GM18868 (cell line): Measurements from ENCODE around the gene UBE3A.
"Not testable (repeated sequence)": the region's sequence is repeated elsewhere in the genome, so short reads cannot be mapped to it uniquely, and the experiment has no call there.

Experiments used
- ATAC-seq: cut with Tn5 transposase; IDR thresholded peaks from one replicate; pipeline ENCODE4 v1.9.1; 2021; ENCODE audit warnings: mild to moderate bottlenecking, moderate library complexity; ENCODE audit not compliant: unreplicated experiment

Gene UBE3A

GRCh38 chr15:25438601-25439368 is at the start of gene UBE3A:
TSS of gene UBE3A (minus strand) at chr15:25439024. CDS start at chr15:25409107, 29,917 bp downstream.
- peak; percentile 85 for ATAC-seq

DNA sequence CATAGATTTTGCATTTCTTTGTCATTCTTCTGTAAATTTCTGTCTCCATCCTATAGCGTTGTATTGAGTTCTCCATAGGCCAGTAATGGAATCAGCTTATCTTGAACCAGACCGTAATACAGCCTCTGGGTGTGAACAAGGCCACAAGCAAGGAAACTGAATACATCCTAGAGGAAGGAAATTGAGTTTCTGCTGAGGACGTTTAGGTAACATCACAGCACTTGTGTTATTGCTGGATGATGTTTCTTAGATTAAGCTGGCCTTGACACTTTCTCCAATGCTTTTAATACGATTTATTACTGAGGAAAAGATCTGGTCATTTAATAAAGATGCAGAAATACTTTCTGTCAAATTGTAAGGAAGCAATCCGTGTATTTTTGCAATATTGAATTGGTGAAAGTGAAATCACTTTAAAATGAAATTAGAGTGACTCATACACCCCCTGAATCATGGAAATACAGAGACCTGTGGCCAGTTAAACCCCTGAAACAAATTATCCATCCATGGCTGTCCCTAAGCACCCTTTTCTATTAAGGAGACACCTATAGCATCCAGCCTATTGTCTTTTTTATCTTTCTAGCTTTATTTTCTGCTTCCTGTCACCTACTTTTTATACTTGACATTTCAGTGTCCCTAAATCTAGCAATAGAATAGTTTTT is 48.5 kb upstream of the UBE3A start:
- ATAC-seq = no peak

DNA sequence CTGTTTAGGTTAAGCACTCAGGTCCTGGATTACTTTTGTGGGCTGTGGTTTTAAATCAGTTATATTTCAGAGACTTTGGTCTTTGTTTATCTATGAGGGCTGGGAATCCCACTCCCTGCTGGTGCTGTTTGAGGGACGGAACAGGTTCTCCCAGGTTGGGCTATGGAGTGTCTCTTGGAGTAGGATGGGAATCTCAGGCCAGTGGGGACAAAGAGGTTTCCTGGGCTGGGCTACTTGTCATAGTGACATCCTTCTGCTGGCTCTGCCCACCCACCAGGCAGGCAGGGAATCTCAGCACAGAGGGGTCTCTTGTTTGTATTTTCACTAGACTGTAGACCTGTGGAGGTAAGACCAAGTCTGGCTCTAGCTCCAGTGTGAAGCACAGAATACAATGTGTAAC is 47.2 kb upstream of the UBE3A start:
- no peak for ATAC-seq

DNA sequence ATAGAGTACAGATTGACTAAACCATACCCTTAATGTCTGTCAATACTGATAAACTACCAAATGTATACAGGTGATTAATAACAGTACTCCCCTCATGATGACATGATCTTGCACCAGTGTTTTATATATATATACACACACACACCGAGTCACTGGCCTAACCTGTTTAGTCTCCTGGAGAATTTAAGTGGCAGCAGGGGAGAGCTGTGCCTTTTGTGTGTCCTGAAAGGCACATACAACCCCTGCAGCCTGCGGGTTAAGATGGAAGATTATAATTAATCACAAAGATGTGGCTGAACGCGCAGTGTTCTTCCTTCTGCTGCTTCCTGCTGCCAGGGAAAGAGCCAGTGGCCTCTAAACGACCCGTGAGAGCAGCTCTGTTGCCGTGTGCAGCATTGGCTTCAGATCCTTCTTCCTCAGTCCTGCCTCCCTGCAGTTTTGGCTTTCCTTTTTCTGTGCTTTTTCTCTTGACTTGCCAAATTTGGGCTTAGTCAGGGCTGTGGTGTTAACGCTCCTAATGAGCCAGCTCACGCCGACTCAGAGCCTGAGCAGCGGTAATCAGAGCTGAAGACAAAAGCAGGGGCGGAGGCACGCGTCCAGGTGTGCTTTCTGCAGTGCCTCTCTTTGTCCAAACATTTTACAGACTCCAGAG is 42.5 kb upstream of the UBE3A start:
- ATAC-seq = no peak

- ATAC-seq = no peak
Observed at GRCh38 chr15:25478313-25478712, 39.5 kb upstream of the UBE3A start.

- ATAC-seq = no peak
Observed at GRCh38 chr15:25477816-25478215, 39.0 kb upstream of the UBE3A start.

- no peak for ATAC-seq
Observed at GRCh38 chr15:25474251-25474650, 35.4 kb upstream of the UBE3A start.

DNA sequence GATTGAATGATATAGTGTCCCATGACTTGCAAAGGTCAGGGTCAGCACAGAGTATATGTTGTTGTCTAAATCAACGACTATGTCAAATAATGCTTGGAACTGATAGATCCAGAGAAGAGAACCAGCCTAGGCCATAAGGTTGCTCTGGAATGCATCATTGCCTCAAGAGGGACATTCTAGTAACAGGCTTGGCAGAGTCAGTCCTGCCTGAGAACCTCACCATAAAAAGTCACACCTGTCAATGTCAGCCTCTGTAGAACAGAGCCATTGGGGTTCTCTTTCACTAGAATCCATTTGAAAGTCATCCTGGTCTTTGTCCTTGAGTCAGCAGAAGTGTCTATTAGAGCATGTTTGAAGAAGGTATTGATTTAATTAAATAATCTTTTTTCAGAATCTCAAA is 31.4 kb upstream of the UBE3A start:
- ATAC-seq = no peak

DNA sequence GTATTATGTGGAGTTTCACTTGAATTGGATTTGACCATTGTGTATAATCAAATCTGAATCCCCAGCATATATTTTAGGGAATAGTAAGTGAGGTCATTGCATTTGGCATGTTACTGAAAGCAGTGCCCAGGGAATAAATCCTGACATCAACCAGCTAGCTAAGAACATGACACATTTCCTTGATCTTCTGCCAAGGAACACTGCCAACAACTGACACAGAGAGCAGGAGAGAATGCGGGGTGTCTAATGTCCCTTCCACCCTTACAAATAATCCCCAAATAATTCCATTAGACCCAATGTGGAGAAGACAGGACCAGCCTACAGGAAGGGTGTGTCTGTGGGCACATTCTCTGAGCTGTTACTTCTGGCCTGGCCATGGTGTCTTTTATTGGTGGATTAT is 30.6 kb upstream of the UBE3A start:
- ATAC-seq = no peak

DNA sequence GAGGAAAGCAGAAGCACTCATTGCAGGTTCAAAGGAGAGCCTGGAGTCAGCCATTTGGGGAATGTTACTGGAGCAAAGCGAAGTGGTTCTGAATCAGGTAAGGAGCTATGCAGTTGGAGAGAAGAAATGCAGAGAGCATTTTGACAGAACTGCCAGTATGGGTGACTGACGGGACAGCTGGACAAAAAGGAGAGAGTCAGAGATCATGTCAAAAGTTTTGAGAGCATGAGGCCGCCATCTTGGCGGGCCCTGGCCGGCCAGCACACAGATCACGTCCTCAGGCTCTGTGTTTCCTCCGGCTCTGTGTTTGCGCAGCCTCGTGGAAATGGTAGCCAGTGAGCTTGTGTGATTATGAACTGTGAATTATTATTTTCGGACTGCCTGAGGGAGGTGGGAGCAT is 29.8 kb upstream of the UBE3A start:
- ATAC-seq = no peak

DNA sequence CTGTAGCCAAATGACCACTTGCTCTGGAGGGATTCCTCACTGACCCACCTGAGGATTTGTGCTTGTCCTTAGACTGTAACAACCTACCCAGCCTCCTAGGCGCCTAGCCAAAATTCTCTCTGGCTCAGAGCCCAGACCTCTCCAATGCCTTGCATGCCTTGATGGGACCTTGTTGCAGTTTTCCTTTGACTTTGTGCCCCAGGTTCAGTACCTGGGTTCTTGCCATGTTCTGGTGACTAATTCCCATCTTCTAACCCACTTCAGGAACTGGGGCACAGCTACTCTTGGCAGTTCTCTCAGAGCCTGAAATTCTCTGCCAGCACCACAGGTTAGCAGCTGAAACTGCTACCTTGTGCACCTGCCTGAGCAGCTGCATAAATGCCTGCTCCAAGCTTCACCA is 27.0 kb upstream of the UBE3A start:
- no peak for ATAC-seq

- no peak for ATAC-seq
Observed at GRCh38 chr15:25464784-25465183, 26.0 kb upstream of the UBE3A start.

DNA sequence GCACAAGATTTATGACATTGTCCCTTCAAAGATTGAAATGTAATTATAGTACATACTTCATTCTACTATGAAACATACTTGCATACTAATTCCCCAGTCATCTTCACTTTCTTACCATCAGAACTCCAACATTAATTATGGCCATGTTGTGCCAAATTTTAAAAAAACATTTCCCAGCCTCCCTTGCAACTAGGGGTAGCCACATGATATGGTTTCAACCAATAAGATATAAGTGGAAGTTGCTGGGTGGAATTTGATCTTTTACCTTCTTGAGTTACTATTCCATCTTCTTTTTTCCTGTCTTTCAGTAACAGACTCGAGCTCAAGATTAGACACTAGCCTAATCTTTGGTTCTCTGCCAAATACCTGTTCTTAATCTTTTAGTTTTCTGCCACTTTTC is 25.6 kb upstream of the UBE3A start:
- no peak for ATAC-seq

DNA sequence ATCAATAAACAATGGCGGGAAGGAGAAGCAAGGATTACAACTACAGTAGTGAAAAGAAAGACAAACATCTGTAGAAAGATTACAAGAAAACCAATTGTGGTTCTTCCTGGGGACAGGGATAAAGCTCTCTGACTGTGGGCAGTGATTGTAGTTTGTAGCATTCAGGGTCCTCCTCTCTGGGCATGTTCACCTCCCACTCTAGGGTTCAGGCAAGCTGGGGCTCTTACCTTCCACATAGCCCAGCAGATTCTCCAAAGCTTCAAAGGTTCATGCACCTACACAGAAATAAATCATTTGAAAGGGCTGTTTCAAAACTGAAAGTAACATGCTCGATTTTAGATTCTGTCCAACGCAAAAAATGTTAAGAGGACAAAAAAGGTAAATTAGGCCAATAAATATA is 17.4 kb upstream of the UBE3A start:
- no peak for ATAC-seq

GRCh38 chr15:25455226-25455625 is 16.4 kb upstream of the UBE3A start:
- ATAC-seq = no peak

DNA sequence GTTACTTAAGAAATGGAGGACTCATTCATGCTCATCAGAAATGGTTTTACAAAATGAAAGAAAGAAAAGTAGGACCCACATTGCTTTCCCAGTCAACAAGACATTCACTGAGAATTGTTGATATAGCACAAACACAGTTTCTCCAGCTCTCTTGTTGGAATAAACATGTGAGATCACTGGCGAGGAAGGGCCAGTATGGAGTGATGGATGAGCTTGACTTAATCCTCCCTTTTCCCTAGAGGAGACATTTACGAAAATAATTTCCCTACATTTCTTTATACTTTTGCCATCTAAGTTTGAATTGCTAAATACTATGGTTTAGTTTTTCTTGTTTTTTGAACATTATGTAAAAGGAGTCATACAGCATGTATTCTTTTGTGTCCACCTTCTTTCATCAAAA is 15.9 kb upstream of the UBE3A start:
- ATAC-seq = no peak

- ATAC-seq = not testable (repeated sequence)
Observed at GRCh38 chr15:25453246-25453645, 14.4 kb upstream of the UBE3A start.

GRCh38 chr15:25451501-25451900 is 12.7 kb upstream of the UBE3A start:
- ATAC-seq = no peak

DNA sequence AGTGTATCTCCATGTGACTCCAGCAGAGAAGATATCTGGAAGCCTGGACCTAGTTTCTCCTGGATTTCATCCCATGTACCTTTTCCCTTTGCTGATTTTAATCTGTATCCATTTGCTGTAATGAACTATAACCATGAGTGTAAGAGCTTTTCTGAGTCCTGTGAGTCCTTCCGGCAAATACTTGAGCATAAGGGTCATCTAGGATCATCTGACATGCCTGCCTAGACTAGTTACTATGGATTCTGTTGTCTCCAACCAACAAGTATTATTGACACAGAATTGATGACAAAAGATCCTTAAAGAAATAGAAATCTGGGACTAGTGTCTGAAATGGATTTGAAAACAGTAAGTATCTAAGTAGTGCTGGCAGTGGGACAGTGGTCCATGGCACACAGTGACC is 11.3 kb upstream of the UBE3A start:
- ATAC-seq = no peak

DNA sequence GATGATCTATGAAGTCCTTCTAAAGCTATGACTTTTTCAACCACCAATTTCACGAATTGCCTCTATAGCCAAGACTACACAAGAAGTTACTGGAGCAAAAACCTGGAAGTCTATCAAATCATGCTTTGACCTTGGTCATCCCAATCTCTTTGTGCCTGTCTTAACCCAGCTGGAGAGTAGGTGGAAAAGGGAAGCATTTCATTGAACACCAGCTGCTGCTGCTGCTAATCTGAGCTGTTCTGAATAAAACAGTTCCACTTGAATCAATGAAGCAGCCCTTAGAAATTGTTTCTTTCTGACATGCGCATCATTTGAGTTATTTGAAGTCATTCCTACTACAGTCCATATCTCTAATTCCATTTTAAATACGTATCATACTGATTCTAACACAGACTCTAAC is 7.3 kb upstream of the UBE3A start:
- no peak for ATAC-seq

GRCh38 chr15:25445412-25445811 is 6.6 kb upstream of the UBE3A start:
- no peak for ATAC-seq

GRCh38 chr15:25441111-25441510 is 2.3 kb upstream of the UBE3A start:
- ATAC-seq = no peak
